HG03432 (cell line): ENCODE results near the gene SLC1A4.

ENCODE experiments used
- ATAC-seq: cut with Tn5 transposase; IDR thresholded peaks from one replicate; pipeline ENCODE4 v1.9.1; 2021; ENCODE audit warnings: mild to moderate bottlenecking, moderate library complexity; ENCODE audit not compliant: unreplicated experiment

SLC1A4 gene

DNA sequence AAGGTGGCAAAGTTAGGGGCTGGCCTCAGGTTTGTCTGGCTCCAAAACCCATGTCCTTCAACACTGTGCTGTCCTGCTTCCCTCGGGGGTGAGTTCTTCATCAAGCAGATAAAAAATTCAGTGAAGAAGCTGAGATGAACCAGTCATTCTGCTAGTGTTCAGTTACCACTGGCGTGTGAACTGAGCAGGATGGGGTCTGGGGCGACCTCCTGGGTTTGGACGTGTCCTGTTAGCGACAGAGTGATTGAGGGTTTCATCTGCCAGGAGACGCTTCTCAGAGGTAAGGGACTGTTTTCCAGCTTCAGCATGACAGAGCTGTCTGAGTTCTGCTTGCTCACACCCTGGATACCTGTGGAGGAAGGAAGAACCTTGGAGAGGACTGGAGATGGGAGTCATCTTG, 81.7 kb downstream of the SLC1A4 start:
- ATAC-seq: no peak

DNA sequence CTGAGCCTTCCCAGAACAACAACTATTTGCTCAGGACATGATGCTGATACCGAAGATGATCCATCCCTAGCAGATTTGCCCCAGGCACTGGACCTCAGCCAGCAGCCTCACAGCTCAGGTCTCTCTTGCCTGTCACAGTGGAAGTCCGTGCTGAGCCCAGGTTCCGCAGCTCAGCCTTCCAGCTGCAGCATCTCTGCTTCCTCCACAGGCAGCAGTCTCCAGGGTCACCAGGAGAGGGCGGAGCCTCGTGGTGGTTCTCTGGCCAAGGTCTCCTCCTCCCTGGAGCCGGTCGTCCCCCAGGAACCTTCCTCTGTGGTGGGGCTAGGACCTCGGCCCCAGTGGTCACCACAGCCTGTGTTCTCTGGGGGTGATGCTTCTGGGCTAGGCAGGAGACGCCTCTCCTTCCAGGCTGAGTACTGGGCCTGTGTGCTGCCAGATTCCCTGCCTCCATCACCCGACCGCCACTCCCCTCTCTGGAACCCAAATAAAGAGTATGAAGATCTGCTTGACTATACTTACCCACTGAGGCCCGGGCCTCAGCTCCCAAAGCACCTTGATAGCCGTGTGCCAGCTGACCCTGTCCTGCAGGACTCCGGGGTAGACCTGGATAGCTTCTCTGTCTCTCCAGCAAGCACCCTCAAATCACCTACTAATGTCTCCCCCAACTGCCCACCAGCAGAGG, 82.4 kb downstream of the SLC1A4 start:
- no peak for ATAC-seq

DNA sequence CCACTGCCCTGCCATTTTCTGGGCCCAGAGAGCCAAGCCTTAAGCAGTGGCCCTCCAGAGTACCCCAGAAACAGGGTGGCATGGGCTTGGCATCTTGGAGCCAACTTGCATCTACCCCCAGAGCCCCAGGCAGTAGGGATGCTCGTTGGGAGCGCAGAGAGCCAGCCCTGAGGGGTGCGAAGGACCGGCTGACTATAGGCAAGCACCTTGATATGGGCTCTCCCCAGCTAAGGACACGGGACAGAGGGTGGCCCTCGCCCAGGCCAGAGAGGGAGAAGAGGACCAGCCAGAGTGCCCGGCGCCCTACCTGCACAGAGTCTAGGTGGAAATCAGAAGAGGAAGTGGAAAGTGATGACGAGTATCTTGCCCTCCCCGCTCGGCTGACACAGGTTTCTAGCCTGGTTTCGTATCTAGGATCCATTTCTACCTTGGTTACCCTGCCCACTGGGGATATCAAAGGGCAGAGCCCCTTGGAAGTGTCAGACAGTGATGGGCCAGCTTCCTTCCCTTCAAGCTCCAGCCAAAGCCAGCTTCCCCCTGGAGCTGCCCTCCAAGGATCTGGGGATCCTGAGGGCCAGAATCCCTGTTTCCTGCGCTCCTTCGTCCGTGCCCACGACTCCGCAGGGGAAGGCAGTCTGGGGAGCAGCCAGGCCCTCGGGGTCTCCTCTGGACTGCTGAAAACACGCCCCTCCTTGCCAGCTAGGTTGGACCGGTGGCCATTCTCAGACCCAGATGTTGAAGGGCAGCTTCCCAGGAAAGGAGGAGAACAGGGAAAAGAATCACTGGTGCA, 83.2 kb downstream of the SLC1A4 start:
- peak; percentile 64 for ATAC-seq
